HG03521 (cell line): ENCODE measurements around the gene PSMB1.
"Not testable (repeated sequence)": the region's sequence is repeated elsewhere in the genome, so short reads cannot be mapped to it uniquely, and the experiment has no call there.

Experiments
- ATAC-seq: cut with Tn5 transposase; IDR thresholded peaks from one replicate; pipeline ENCODE4 v1.9.1; 2021; ENCODE audit warnings: mild to moderate bottlenecking, moderate library complexity; ENCODE audit not compliant: unreplicated experiment

The PSMB1 gene

GRCh38 chr6:170504479-170504878 lies 48.6 kb downstream of the PSMB1 start:
- ATAC-seq: no peak

- no peak for ATAC-seq
Observed at GRCh38 chr6:170503414-170503761, 49.7 kb downstream of the PSMB1 start.

GRCh38 chr6:170502733-170503413 lies 50.2 kb downstream of the PSMB1 start:
- ATAC-seq: not testable (repeated sequence)

GRCh38 chr6:170502268-170502667 lies 50.8 kb downstream of the PSMB1 start:
- not testable (repeated sequence) for ATAC-seq

GRCh38 chr6:170500955-170501590 lies 52.0 kb downstream of the PSMB1 start:
- ATAC-seq: no peak

GRCh38 chr6:170497841-170498301 lies 55.2 kb downstream of the PSMB1 start:
- ATAC-seq: no peak

GRCh38 chr6:170493354-170493753 lies 59.8 kb downstream of the PSMB1 start:
- no peak for ATAC-seq

- ATAC-seq: no peak
Observed at GRCh38 chr6:170490259-170490658, 62.8 kb downstream of the PSMB1 start.

GRCh38 chr6:170489836-170490235 lies 63.3 kb downstream of the PSMB1 start:
- ATAC-seq: no peak

GRCh38 chr6:170487707-170488329 lies 65.3 kb downstream of the PSMB1 start:
- ATAC-seq: no peak

GRCh38 chr6:170485159-170485558 lies 67.9 kb downstream of the PSMB1 start:
- no peak for ATAC-seq
